HG03457 (cell line): ENCODE measurements around the gene SLC22A5.
"Not testable (repeated sequence)": the region's sequence is repeated elsewhere in the genome, so short reads cannot be mapped to it uniquely, and the experiment has no call there.

Experiments used
- ATAC-seq: cut with Tn5 transposase; IDR thresholded peaks from one replicate; pipeline ENCODE4 v1.9.1; 2021; ENCODE audit warnings: moderate number of reproducible peaks; ENCODE audit not compliant: unreplicated experiment

SLC22A5 gene

DNA sequence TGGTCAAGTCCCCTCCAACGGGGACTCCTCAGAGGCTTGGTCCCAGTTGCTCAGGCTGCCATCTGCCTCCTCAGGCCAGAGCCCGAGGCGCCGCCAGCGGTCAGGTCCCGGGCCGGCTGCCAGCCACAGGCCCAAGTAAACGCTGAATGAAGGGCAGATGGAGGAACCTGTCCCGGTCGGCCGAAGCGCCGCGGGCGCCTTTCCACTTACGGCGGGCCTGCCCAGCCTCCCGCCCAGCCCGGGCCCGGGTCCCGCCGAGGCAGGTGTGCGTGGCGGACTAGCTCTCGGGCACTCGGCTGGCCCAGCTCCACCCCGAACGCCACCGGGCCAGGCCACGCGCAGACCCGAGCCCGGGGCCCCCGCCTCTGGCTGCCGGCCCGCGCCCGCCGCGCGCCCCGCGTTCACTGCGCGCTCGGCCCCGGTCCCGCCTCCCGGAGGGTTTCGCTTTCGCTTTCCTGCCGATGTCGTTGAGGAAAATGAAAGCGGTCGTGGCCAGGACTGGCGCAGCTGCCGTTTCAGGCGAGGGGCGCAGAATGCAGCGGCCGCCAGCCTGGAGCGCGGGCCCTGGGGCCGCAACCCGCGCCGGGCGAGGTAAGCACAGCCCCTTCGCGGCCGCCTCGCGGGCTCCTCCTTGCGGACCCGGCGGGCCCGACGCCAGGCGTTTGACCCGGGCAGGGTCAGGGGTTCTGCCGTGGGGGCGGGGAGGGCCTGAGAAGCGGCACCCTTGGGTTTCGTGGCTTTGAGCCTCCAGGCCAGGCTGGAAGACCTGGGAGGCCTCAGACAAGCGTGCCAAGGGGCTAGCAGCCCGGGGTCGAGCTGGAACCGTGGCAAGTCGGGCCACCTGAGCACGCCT lies 41.2 kb downstream of the SLC22A5 start:
- ATAC-seq: peak; percentile 59

DNA sequence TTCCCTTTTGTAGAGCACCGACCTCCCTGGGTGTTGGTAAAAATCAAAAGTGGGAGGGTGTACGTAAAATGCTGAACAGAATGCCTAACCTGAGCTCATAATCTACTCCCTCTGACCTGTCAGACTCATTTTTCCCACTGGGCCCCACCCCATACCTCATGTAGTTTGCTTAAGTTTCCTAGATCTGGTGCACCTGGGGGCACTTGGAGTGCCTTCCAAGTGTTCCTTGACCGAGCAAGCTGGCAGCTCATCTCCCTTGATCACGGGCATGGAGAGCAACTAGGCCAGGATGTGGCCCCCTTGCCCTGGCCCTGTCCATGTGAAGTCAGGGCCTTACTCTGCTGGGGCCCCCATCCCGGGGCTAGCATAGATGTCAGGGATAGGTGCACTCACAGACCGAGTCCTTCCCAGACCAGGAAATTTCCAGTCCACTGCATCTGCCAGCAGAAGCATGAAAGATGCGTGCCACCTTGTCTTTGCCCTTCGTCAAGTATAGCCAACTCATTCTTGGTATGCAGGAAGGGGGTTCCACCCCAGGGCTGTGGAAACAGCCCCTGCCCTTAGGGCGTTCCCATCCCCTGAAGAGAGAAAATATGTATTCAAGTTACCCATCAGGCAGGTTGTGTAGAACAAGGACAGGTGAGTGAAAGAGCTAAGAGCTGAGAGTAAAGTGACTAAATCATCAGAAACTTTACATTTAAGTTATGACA lies 41.9 kb downstream of the SLC22A5 start:
- peak; percentile 3 for ATAC-seq

DNA sequence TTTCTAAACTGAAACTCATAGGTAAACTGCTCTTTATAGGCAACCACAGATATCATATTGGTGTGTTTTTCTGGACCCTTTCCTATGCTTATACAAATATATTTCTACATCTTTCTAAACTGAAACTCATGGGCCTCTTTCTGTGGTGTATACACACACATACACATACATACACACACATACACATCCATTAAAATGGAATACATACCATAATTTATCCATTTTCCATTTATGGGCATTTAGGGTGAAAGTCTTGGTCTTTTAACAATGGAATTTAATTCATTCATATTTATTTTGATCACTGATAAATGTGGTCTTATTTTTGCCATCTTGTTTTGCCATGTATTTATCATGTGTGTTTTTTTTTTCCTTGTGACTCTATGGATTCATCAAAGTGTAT lies 44.1 kb downstream of the SLC22A5 start:
- no peak for ATAC-seq

DNA sequence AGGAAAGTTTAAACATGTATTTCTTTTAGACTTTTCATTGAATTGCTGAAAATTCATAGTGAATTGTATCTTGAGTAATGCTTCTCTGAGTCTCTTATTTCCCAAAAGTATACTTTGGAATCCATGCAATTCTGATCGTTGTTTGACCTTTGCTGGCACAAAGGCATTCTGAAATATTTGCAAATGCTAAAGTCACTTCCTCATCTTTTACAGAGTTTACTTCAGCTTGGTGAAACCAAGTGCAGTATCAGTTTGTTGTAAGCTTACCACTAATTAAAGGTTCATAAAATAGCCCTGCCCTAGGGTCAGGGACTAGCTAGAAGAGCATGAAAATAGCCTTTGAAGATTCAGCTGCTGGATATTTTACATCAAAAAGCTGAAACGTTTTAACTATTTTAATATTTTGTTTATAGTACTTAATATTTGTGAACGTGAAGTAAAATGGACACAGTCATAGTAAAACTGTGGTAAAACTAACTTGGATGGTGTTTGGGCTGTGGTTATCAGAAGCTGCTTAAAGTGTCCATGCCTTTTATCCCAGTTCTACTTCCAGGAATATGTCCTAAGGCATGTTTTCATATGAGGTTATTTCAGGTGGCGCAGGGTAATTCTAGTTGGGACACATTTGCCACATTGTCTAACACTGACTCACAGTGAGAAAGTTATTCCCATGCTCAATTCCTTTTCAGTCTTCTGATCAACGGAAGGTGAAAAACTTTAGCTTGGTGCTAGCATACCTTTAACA lies 45.3 kb downstream of the SLC22A5 start:
- ATAC-seq: no peak

DNA sequence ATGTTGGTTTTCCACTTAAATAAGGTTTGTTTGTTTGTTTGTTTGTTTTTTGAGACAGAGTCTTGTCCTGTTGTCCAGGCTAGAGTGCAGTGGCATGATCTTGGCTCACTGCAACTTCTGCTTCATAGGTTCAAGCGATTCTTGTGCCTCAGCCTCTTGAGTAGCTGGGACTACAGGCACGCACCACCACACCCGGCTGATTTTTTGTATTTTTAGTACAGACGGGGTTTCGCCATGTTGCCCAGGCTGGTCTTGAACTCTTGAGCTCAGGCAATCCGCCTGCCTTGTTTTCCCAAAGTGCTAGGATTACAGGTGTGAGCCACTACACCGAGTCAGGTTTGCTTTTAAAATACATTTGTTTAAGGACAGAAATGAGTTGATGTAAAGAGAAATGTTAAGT lies 46.0 kb downstream of the SLC22A5 start:
- not testable (repeated sequence) for ATAC-seq

DNA sequence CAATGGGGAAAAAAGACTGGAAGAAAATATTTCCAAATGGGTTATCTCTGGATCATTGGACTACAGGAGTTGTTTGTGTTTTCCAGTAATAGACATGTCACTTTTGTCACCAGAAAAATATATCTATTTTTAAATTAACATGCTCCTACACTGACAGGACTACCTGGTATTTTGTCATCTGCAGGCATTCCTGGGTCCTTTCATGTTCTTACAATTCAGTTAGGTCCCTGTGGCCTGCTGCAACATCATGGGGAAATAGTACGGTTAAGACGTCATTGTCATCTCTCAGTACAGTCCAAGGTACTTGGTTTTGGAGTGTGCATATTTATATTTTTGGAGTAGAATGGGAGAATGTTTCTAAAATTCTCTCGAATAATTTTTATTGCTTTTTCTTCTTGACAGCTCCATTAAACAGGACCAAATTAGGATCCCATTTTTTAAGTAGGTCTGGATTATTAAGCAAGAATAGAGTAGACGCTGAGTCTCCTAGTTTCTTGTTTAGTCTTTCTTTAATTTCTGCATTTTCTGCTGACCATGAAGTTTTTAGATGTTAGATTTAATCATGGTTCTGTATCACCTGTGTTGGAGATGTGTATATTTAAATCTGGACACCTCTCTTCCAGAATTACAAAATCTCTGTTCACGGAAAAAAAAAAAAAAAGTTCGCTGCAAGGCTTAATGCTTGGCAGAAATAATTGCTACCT lies 46.9 kb downstream of the SLC22A5 start:
- no peak for ATAC-seq

DNA sequence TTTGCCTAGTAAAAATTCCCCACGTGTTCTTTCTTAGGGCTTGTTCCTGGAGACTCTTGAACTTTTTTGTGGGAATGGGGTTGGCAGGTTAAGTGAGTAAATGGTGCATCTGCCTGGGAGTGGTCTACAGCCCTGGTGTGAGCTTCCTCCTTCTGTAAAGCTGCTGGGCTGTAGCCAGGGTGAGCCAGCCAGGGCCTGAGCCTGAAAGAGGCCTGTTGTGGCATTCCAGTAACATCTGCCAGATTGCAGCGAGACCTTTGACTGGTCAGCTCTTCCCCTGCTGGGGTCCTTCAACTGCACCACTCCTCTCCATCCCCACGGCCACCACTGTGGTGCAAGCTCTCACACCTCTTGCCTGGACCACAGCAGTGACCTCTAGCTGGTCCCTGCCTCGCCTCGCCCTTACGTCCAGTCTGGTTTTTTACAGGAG lies 47.5 kb downstream of the SLC22A5 start:
- no peak for ATAC-seq

DNA sequence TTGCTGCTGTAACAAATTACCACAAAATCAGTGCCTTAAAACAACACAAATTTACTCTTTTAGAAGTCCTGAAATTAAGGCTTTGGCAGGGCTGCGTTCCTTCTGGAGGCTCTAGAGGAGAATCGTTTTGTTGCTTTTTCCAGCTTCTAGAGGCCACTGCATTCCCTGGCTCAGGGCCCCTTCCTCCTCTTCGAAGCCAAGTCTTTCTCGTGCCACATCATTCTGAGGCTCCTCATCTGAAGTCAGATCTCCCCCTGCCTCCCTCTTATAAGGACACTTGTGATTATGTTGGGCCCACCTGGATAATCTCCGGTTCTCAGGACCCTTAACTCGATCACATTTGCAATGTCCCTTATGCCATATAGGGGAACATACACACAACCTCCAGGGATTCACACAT lies 48.0 kb downstream of the SLC22A5 start:
- ATAC-seq: no peak

DNA sequence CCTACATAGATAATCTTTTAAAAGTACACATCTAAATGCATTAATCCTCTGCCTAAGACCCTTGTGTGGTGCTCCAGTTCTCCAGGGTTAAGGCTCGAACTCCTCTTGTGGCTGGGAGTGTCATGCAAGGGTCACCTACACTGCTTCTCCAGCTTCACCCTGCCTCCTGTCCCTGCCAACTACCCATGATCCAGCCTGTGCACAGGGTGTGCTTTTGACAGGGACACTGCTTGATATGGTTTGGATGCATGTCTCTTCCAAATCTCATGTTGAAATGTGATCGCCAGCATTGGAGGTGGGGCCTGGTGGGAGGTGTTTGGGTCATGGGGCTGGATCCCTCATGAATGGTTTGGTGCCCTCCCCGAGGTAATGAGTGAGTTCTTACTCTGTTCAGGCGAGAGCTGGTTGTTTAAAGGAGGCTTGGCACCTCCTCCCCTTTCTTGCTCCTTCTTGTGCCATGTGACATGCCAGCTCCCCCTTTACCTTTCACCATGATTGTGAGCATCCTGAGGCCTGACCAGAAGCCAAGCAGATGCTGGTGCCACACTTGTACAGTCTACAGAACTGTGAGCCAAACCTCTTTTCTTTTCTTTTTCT lies 48.5 kb downstream of the SLC22A5 start:
- ATAC-seq: no peak

DNA sequence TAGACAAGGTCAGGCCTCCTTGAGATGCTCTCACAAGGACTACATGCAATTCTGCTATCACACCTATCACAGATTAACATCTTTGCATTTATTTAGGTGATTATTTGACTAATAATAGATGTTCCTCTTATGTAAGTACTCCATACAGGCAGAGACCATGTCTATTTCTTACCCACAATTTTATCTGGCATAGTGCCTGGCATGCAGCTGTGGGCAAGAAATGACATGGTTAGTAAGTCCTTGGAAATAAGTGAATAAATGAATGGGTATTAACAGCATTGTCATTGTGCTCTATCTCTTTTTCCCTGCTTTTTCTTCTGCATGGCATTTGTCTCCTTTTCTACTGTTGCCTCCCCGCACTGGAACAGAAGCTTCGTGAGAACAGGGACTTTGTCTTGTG lies 49.4 kb downstream of the SLC22A5 start:
- ATAC-seq: no peak

DNA sequence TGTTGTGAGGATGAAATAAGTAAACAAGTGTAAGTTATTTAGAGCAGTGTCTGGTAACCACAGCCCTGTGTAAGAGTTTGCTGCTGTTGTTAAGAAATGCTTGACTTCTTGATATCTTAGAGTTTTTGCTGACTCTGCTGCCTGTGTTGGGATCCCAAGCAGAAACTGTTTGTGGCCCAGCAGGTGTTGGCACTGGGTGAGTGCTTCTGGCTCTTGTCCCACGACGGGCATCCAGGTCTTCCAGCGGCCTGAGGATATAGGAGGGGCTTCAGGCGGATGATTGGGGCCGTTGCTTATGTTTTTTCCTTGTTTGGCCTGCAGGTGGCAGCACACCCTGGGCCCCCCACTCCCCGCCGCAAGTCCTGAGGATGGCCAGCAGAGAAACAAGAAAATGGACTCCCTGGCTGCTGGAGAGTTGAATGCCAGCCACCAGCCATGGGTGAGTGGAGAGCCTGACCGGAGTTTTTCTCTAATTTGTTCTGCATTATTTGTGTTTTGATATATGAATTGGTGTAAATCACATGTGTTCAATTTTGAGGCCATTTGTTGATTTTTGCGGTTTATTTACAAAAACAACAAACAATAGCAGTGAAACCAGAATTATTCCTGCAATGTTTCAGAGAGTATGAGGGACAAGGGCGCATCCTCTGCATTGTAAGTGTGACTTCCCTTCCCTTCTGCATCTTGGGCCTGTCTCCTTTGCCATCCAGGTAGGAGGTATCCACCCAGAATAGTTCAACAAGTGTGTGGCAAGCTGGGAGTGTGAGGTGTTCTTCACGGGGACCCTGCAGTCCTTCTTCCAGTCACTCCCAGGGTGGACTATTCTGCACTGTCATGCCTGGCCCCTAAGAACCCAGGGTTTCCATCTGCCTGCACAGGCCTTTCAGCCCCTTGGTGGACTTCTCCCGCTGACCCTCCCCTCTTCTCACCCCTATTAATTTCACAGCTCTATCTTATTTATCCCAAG lies 50.3 kb downstream of the SLC22A5 start:
- no peak for ATAC-seq

DNA sequence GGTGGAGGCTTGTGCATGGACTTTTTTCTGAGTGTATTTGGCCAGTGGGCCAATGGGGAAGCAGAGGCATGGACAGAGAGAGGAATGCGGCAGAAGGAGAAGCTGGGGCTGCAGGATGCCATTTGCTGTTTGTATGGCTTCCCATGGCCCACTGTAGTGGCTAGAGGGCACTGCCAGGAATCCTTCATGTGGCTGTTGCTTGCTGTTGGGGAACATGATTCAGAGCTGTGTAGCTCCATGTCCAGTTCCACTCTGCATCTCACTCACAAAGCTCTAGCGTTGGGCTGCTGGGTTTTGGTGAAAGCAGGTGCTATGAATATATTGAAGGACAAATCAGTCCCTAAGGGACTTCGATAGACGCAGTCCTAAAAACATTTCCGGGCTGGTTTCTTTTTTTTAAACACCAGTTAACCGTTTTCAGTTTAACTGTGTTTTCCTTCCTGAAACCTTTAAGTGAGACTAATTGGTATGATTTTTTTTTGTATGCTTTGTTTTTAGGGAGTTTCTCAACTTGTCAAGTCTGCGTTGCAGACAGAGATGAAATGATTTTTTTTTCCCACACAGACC lies 51.3 kb downstream of the SLC22A5 start:
- ATAC-seq: no peak

DNA sequence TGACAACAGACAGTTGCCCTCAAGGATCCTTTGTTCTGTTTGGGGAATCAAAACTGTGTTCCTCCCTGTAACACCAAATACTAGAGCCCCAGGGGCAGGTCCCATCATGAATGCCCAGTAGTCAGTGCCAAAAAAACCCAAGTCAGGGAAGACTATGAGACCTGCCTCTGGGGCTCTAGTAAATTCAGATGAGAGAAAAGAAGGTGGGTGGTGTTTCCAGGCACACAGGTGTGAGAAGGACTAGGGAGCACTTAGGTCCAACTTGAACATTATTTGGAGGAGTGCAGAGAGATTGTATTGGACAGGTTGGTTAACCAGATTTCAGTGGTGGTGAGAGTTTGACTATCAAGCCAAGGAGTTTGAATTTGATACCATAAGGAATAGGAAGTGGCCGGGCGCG lies 52.0 kb downstream of the SLC22A5 start:
- no peak for ATAC-seq

DNA sequence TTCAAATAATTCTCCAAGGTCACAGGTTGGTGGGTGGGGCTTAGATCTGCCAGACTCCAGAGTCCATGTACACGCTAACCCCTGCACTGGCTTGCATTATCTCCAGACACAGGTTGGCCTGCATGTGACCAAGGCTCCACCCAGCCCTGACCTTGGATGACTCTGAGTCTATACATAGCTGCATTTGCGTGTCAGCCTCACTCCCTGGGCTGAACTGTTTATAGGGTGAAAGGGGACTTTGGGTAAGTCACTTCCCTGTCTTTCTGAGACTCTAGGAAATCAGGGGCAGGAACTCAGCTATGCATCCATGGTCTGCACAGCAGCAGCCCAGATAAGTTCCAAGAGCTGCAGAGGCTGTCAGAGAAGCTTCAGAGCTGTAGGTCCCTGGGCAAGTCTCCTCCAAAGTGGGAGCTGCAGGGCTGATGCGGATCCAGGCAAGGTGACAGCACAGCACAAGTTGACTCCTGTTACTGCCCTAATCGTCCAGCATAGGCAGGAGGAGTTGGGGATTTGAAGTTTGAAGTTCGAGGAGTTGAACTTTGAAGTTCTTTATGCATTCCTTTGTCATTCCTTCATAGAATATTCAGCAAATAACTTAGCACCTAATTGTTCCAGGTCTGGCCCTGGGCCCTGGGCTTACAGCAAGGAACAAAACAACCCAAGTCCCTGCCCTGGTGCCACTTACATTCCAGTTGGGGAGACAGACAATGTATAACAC lies 53.4 kb downstream of the SLC22A5 start:
- ATAC-seq: no peak

DNA sequence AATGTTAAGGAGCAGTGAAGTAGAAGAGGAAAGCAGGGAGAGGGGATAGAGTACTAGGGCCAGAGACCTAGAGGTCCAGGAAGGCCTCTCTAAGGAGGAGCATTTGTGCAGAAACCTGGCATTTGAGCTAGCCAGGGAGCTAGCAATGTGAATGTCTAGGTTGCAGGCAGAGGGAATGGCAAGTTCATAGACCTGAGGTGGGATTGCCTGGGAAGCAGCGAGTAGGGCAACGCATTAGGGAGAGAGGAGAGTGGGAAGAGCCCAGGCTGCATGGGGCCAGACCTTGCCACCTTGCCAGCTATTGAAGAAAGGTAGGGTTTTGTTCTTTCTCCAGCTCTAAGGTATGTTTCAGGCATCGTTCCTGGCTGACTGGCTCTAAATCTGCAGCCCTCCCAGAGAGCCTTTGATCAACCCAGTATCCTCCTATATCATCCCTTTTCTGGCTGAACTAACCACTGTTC lies 54.0 kb downstream of the SLC22A5 start:
- no peak for ATAC-seq

DNA sequence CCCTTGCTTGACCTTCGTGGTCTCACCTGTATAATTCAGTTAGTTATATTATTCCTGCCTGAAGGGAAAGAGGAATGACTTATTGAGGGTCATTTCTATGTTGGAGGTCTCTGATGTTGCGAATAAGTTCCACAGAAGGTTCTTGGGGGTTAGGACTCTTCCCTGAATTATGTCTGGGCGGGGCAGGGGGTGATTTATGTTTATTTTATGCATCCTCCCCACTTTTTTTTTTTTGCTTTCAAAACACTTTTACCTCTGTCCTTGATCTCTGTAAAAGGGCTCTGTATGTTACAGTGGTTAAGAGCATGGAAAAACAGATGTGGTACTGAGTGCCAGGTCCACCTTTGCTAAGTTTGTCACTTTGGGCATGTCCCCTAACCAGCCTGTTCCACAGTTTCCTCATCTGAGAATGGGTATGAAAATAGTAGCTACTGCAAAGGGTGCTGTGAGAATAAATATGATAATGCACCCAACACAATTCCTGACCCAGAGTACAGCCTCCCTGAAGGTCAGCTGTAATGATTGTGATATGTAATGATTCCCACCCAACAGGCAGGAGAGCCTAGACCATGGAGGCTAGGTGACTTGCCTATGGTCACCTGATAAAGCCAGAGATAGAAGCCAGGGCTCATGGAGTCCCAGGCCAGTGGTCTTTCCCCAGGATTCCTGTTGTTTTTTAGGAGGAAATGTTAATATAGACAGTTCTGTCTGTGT lies 54.8 kb downstream of the SLC22A5 start:
- ATAC-seq: no peak

DNA sequence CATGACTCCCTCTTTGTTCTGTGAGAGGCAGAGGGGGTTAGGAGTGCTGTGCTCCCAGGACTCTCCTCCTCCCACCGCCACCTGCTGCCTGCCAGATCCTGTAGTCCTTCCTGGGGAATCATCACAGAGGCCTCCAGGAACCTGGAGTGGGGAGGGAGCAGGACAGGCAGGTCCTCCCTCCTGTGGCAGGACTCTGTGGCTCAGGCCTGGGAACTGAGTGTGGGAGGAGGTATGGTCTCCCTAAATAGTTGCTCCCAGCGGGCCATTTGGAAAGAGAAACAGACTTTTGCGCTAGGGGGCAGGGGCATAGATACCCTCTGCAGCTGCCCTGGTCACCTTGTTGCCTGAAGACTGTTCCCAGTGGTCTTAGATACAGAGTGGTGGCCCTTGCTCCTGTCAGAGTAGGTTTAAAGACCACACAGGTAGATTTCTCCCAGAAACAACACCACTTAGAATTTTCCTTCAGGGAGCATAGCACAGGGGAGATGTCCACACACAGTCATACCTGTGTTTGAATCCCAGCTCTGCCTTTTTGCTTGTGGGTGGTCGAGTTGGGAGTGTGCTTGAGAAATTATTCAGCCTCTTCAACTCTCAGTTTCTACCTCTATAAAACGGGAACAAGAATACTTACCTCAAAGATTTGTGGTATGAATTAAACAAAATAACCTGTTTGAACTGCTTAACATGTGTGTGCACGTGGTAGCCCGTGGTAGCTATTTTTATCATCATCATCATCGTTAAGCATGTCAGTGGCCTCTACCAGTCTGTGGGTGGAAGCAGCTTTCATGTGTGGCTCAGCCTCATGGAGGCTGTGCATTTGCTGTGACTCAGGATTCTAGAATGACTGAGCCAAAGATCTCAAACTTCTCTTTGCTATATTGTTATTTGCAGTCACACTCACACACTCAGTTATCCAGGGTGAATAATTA lies 55.8 kb downstream of the SLC22A5 start:
- no peak for ATAC-seq
